HFF-Myc (cell line): ENCODE data around the gene KCNQ1.

Experiments
- DNase-seq: peaks from one replicate; pipeline ENCODE4 v3.0.0-alpha.2; 2011; ENCODE audit warnings: low read depth; ENCODE audit errors: extremely low read depth
- H3K4me3 ChIP-seq: replicated peaks from 2 replicates; pipeline ENCODE4 v1.5.1; 2011; ENCODE audit warnings: low read depth, mild to moderate bottlenecking, control low read depth, low read length
- TF ChIP-seq, protein P1 (sequence below): IDR thresholded peaks from 2 replicates; pipeline ENCODE4 v1.5.1; 2012; ENCODE audit warnings: mild to moderate bottlenecking, low read depth, low read length, control low read depth; ENCODE audit errors: missing control alignments

The KCNQ1 gene

DNA sequence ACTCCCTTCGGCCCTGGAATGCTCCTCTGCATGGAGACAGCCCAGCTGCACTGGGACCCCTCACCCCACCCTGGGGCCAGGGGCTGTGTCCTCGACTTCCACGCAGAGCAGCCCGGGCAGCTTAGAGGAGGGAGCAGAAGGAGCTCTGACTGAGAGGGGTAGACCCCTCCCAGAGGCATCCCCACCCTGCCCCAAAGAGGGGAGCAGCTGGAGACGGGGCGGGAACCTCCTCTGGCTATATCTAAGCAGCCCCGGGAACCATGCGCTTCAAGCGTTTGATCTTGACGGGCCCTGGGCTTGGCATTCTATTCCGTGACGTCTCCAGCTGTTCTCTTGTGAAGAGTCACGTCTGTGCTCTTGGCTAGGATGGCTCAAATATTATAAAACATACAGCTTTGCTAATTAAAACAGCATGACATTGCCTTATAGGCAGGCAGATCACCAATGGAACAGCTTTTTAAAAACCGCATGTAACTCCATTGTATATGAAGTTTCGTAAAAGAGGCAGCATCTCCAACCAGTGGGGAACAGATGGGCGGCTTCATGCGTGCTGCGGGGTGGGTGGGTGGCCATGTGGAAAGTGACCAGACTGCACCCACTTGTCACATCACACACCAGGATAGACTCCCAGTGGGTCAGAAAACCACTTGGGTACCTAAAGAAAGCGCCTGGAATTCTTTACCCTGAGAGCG, 7.7 kb downstream of the KCNQ1 start:
- TF ChIP-seq, protein P1, sequence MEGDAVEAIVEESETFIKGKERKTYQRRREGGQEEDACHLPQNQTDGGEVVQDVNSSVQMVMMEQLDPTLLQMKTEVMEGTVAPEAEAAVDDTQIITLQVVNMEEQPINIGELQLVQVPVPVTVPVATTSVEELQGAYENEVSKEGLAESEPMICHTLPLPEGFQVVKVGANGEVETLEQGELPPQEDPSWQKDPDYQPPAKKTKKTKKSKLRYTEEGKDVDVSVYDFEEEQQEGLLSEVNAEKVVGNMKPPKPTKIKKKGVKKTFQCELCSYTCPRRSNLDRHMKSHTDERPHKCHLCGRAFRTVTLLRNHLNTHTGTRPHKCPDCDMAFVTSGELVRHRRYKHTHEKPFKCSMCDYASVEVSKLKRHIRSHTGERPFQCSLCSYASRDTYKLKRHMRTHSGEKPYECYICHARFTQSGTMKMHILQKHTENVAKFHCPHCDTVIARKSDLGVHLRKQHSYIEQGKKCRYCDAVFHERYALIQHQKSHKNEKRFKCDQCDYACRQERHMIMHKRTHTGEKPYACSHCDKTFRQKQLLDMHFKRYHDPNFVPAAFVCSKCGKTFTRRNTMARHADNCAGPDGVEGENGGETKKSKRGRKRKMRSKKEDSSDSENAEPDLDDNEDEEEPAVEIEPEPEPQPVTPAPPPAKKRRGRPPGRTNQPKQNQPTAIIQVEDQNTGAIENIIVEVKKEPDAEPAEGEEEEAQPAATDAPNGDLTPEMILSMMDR = no peak

DNA sequence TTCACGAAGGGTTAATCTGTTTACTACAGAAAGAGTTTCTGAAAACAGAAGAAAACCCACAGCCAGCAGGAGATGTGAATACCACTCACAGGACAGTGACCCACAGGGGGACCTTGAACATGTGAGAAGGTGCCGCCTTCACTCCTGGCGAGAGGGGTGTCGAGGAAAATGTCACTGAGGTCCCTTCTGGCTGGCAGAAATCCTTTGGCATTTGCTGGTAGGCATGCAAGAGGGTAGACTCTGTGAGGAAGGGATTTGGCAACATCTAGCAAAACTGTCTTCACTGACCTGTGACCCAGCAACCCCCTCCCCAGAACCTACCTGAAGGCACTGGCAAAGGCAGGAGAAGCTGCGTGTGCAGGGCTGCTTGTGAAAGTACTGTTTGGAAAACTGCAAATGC, 8.6 kb downstream of the KCNQ1 start:
- TF ChIP-seq, protein P1 = no peak
- H3K4me3 ChIP-seq = no peak overlapping the region
- DNase-seq = no peak

More for the DNA sequence above, 7.7 kb downstream of the KCNQ1 start:
- H3K4me3 ChIP-seq = no peak overlapping the region
- peak; percentile 2 for DNase-seq

DNA sequence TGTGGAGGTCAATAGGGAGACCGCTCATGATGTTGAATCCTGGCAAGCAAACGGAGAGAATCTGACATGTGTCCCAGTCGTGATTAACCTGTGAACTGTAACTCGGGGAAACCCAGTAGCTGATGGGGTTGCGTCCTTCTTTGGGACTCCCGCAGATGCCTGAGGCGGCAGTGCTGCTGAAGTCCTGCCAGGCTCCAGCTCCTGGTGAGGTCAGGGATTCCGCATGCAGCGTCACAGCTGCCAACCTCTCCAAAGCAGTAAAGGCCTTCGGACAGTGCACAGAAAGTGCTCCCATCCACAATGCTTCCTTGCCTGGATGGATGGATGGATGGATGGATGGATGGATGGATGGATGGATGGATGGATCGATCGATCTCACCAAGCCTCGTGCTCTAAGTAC, 13.5 kb downstream of the KCNQ1 start:
- DNase-seq = no peak
- TF ChIP-seq, protein P1 = no peak
- no peak overlapping the region for H3K4me3 ChIP-seq

DNA sequence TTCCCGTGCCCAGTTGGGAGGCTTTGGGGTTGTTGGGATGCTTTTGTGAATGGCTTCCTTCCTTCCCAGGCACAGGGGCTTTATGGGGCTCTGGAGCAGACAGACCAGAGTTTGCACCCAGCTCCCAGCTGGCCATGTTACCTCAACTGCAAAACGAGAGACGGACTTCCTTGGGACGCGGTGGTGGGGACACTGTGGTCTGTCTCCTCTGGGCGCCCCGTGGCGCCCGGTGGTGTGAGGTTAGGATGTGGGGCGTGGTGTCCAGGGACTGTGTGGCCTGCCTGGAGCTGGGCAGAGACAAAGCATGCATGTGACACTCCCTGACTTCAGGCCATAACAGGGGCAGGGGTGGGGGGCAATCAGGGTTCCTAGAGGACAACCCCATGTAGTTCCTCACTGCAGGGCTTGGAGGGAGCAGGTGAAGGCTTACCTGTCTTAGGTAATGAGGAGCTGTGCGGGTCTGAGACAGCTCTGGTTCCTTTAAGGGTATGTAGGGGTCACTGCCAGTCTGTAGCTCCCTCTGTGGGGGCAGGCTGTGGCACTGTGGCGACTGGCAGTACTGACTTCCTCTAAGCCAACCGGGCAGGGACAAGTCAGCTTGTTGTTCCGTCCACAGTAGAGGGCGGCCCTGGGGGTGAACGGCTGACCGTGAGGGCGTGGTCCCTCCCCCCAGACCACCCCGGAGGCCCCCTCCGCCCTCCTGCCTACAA, 14.4 kb downstream of the KCNQ1 start:
- TF ChIP-seq, protein P1 = no peak

DNA sequence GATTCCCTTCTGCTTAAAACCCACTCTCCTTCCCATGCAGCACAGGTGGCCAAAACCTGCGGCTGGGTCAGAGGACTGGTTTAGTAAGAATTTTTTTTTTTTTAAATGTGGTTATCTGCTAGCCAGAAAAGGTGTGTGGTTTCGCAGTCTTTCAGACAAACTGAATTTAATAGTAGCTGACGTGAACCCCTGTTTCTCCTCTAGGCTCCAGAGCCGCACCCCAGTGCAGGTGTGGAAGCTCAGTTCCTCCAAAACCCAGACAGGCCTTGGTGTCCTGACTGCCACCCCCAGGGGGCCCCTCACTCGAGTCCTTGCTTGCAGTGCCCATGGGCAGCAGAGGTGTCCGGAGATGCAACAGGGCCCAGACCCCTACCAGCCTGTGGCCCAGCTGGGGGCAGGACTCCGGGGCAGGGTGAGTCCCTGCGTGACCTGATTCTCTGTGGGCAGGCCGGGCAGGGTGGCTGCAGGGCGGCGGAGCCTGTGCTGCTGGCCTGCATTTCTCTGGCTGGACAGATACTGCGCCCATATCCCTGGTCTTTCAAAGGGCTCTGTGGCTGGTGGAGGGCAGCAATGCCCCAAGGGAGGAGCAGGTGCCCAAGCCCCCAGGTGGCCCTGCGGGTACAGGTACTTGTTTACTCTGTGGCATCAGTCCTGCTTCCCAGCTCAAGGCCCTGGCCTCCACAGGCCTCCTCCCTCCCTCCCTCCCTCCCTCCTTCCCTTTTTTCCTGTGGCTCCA, 15.2 kb downstream of the KCNQ1 start:
- DNase-seq = no peak
- no peak overlapping the region for H3K4me3 ChIP-seq
- TF ChIP-seq, protein P1 = no peak

More for the DNA sequence above, 14.4 kb downstream of the KCNQ1 start:
- no peak for DNase-seq
- no peak overlapping the region for H3K4me3 ChIP-seq

DNA sequence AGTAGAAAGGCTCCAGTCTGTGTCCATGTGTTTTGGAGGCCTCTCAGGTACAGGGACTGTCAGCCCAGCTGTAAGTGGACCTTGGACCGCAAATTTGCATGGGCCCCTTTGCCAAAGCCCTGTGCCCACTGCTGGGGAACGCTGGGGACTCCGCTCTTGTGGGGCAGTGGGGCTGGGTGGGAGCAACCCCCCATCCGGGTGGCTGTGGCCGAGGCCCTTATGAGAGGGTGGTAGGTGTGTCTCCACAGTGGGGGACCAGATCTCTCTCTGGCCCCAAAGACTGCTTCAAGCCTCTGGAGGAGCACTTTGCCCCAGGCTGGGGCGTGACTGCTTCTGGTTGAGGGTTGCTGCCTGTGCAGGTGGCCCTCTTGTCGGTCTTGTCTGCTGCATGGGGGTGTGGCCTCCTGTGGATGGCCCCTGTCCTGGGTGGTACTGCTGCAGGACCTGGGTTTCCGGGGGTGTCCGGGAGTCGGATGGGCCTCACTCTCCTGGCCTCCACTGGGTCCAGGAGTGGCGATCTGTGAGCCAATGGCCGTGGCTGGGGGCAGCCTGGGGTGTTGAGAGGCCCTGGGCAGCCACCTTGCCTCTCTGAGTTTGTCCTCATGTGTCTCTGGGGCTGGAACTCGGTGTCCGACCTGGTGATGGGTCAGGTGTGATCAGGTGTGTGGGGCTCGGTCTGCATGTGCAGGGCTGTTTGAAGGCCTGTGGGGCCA, 15.9 kb downstream of the KCNQ1 start:
- TF ChIP-seq, protein P1 = no peak
- H3K4me3 ChIP-seq = no peak overlapping the region
- DNase-seq = no peak
